Thyroid gland (tissue), 4 donors: Measurements from ENCODE around the gene CCDC183. TPM values are rescaled to one million over a fixed set of nuclear protein-coding genes. Genes with fewer than 3 reads are reported as not detected.

Experiments used
- DNase-seq, 2 donors: peaks; one replicate each; pipeline ENCODE4 v3.0.0-alpha.2; 2019
- H3K27ac ChIP-seq, 3 donors: fragments of 200-600 bp; sonication (generic); 1 replicate in 2 of 3; 2 replicates in 1 of 3; pipeline ENCODE4 v1.5.1; 2016 to 2019; ENCODE audit warnings: mild to moderate bottlenecking in 1 of 3, moderate library complexity in 1 of 3
- H3K27me3 ChIP-seq: fragments of 200-600 bp; sonication (generic); one replicate; pipeline ENCODE4 v1.5.1; 2019
- H3K36me3 ChIP-seq, 2 donors: fragments of 200-600 bp; sonication (generic); one replicate each; pipeline ENCODE4 v1.5.1; 2016 to 2019
- H3K4me1 ChIP-seq, 2 donors: fragments of 200-600 bp; sonication (generic); one replicate each; pipeline ENCODE4 v1.5.1; 2017 to 2019
- H3K4me3 ChIP-seq, 3 donors: fragments of 200-600 bp; sonication (generic); replicated peaks in 1 of 3; 1 replicate in 2 of 3; 2 replicates in 1 of 3; pipeline ENCODE4 v1.5.1; 2016; ENCODE audit warnings: mild to moderate bottlenecking in 1 of 3
- H3K9me3 ChIP-seq: fragments of 200-600 bp; sonication (generic); one replicate; pipeline ENCODE4 v1.5.1; 2017
- POLR2A ChIP-seq, 2 donors: fragments of 450-650 bp; IDR thresholded peaks; one replicate each; pipeline ENCODE4 v1.6.1; 2017; ENCODE audit warnings: antibody characterized with exemption in 2 of 2, mild to moderate bottlenecking in 2 of 2, moderate library complexity in 1 of 2
- WGBS, 2 donors: methylation state at CpG; one replicate each; pipeline ENCODE4 v1.1.5; 2017; 5-methylcytosine and 5-hydroxymethylcytosine counted together
- intact Hi-C: fragments of 100-400 bp; cut with DNase I; formaldehyde crosslinking; loops from one replicate; pipeline ENCODE4 v1.15.1; 2023
- total RNA-seq, 4 donors: library from RNA; depleted of rRNA; stranded (reverse); fragments of >200 nt; gene quantifications; one replicate each; pipeline ENCODE4 v1.2.3, GENCODE V29; 2016
- TF ChIP-seq, protein P1 (sequence below), 6 experiments: fragments of 200-600 bp in 3 of 6; fragments of 450-650 bp in 3 of 6; sonication (generic) in 3 of 6; IDR thresholded peaks; one replicate each; pipeline ENCODE4 v1.5.1; 2016 to 2019; ENCODE audit warnings: antibody characterized with exemption in 6 of 6, mild to moderate bottlenecking in 2 of 6, inconsistent platforms in 1 of 6, moderate library complexity in 1 of 6

The CCDC183 gene
- total RNA-seq, 4 donors from 2014 or later: 1.3 to 4.6 (median 2.8) TPM

DNA sequence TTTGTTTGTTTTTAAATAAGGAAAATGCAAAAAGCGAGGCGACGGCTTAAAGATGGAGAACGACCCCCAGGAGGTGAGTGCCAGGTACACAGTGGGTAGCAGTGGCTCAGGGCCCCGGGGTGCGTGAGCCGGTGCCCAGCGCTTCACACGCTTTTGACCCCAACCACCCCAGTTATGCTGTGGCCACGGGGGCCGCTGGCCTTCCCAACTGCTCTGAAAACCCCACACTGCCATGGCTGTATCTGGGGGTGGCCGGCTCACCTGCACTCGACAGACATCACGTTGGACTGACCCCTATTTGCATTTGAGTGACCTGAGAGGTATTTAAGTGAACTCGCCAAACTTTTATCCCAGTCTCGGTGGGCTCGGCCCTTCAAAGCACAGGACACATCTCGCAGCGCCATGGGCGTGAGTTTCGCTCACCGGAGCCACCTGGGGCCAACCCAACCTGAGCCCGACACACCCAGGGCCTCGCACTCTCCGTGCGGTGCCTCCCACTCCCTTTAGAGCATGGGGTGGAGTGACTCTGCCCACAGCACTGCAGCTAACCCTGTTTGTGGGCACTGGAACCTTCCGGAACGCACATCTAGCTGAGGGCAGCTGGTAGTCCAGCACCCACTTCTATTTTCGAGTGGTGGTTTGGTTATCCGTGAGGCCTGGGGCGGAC lies 32.5 kb downstream of the CCDC183 start:
- Histone ChIP-seq H3K27me3 (no peaks in the 10 kb centered on the region), H3K4me3 (no peak overlapping the region), H3K27ac (no peak overlapping the region), H3K4me1 (no peaks in the 10 kb centered on the region), H3K36me3 (peaks cover 50 to 56% of the 10 kb centered on the region in 2 donors), H3K9me3 (no peaks in the 10 kb centered on the region)
- intact Hi-C loops: no loop called here
- TF ChIP-seq, protein P1, sequence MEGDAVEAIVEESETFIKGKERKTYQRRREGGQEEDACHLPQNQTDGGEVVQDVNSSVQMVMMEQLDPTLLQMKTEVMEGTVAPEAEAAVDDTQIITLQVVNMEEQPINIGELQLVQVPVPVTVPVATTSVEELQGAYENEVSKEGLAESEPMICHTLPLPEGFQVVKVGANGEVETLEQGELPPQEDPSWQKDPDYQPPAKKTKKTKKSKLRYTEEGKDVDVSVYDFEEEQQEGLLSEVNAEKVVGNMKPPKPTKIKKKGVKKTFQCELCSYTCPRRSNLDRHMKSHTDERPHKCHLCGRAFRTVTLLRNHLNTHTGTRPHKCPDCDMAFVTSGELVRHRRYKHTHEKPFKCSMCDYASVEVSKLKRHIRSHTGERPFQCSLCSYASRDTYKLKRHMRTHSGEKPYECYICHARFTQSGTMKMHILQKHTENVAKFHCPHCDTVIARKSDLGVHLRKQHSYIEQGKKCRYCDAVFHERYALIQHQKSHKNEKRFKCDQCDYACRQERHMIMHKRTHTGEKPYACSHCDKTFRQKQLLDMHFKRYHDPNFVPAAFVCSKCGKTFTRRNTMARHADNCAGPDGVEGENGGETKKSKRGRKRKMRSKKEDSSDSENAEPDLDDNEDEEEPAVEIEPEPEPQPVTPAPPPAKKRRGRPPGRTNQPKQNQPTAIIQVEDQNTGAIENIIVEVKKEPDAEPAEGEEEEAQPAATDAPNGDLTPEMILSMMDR (IDR thresholded peaks at IDR 0.05): no peak
- TF ChIP-seq POLR2A (IDR thresholded peaks at IDR 0.05): no peak
- no peak for DNase-seq
- 96% methylated on average over 31 of the region's 31 CpGs for WGBS, 2 donors

DNA sequence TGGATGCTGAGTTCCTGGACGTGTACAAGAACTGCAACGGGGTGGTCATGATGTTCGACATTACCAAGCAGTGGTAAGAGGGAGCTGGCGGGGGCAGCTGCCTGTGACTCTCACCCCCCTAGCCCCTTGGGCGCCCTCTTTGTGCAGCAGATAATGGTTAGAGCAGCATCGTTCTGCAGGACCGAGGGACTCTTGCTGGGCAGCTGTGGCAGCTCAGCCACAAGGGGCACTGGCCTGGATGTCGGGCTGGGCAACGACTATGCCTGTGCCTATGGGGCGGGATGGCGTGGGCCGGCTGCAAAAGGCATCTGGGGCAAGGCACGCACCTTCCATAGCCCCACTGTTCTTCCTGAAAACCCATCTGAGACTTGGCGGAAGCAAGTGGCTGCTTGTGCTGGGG lies 33.3 kb downstream of the CCDC183 start:
- WGBS, 2 donors: 90 to 94% methylated on average over 4 to 14 of the region's 14 CpGs
- DNase-seq: no peak
- Histone ChIP-seq H3K9me3 (no peaks in the 10 kb centered on the region), H3K27me3 (no peaks in the 10 kb centered on the region), H3K4me3 (no peak overlapping the region), H3K27ac (no peak overlapping the region), H3K36me3 (peaks cover 50% of the 10 kb centered on the region in 2 donors), H3K4me1 (no peaks in the 10 kb centered on the region)
- intact Hi-C loops: no loop called here
- TF ChIP-seq POLR2A (IDR thresholded peaks at IDR 0.05): no peak
- TF ChIP-seq, protein P1 (IDR thresholded peaks at IDR 0.05): no peak

DNA sequence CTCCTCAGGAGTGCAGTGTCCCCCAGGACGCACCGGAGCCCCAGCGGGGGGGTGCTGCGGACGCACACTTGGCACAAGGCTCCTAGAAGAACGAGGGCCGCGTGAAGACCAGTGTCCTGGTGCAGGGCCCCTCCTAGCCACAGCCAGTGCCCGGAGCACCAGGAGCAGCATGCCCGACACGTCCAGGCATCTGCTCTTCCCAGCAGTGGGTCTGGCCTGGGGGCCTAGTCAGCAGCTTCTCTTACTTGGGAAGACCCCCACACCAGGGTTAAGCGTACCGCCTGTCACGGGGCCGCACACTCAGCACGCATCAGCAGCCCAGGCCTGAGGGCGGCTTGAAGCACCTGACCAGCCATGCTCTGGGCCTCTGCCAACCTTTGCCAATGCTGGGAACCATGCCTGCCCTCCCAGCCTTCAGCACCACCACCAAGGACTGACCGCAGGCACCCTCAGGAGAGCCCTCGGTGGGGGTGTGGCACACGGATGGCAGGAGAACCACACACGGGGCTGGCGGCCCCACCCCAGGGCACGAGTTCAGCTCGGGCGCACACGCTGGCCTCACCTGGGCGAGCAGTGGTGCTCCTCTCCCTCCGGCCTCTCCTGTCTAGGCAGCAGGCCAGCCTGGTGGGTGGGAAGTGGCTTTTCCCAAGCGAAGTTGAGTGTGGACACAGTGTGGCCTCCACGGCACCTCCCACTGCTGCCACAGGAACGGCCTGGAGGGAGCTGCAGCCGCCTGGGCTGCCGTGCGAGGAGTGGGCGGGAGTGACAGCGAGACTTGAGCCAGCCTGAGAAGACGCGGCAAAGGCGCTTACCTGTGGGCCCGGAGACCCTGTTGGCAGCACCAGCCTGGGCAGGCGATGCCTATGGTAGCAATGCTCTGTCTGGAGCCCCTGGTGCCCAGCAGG lies 34.1 kb downstream of the CCDC183 start:
- WGBS, 2 donors: 87 to 89% methylated on average over 22 of the region's 41 CpGs
- H3K36me3 ChIP-seq: peaks cover 45 to 47% of the 10 kb centered on the region in 2 donors

DNA sequence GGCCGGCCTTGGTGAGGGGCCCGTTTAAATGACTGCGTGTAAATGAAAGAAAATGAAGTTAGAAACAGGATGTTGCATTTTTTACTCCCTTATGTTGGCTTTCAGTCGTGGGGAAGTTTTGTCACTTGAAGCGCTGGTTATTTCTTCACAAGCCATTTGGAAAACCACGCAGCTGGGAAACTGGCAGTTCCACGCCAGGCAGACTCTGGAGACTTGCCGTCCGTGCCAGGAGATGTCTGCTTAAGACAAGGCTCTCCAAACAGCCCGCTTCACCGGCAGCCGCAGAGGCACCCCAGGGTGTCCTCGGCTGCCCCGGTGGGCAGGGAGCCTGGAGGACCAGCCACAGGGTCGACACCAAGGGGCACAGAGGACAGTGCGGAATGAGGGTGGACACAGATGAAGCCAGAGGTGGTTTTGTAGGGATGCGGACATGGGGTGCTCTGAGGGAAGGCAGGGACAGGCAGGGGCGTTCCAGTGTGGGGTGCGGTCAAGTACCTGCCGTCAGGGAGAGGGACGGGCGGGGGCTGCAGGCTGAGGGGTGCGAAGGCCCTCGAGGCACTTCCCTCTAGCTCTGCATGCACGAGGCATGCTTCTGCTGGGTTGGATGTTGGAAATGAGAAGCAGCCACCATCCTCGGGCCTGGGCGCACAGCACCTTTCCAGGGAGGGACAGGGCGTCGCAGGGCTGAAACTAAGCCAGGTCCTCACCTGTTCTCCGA lies 35.0 kb downstream of the CCDC183 start:
- no peak for DNase-seq
- 92 to 93% methylated on average over 26 to 28 of the region's 30 CpGs for WGBS, 2 donors
- Histone ChIP-seq H3K27ac (no peak overlapping the region), H3K4me1 (no peaks in the 10 kb centered on the region), H3K4me3 (no peak overlapping the region), H3K27me3 (no peaks in the 10 kb centered on the region), H3K36me3 (peaks cover 37 to 41% of the 10 kb centered on the region in 2 donors), H3K9me3 (no peaks in the 10 kb centered on the region)
- no peak for TF ChIP-seq POLR2A (IDR thresholded peaks at IDR 0.05)
- TF ChIP-seq, protein P1 (IDR thresholded peaks at IDR 0.05): no peak
- intact Hi-C loops: no loop called here

More for the DNA sequence above, 34.1 kb downstream of the CCDC183 start:
- Histone ChIP-seq H3K4me3 (no peak overlapping the region), H3K9me3 (no peaks in the 10 kb centered on the region), H3K27me3 (no peaks in the 10 kb centered on the region), H3K4me1 (no peaks in the 10 kb centered on the region), H3K27ac (no peak overlapping the region)
- DNase-seq: peak; percentile 42 to 67
- intact Hi-C loops: no loop called here
- TF ChIP-seq POLR2A (IDR thresholded peaks at IDR 0.05): no peak
- TF ChIP-seq, protein P1 (IDR thresholded peaks at IDR 0.05): no peak
